ENCODE results near the gene HCST. TPM values are rescaled to one million over a fixed set of nuclear protein-coding genes. Genes with fewer than 3 reads are reported as not detected.
A peak's percentile ranks its signal among the peaks of the same experiment; 100 is the strongest.
"Not testable (repeated sequence)": the region's sequence is repeated elsewhere in the genome, so short reads cannot be mapped to it uniquely, and the experiment has no call there.

HCST gene
- total RNA-seq, 2 experiments from 2014 or later, result 117 to 137 TPM

DNA sequence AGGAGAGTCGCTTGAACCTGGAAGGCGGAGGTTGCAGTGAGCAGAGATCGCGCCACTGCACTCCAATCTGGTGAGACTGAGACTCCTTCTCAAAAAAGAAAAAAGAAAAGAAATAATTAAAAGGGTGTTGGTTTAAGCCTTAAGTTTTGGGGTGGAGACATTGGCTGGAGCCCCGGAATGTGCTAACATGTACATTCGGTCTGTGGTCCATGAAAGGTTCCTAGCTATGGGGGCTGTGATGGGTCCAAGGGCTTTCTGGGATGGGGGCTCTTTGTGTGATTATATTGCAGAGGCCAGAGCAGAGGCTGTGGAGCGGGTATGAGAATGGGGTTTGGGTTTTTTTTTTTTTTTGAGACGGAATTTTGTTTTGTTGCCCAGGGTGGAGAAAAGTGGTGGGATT lies 16.4 kb upstream of the HCST start:
- Mint-ChIP-seq H3K9me3 (no peaks in the 10 kb centered on the region), H3K27me3 (no peaks in the 10 kb centered on the region)
- CTCF ChIA-PET, result no interaction called here

DNA sequence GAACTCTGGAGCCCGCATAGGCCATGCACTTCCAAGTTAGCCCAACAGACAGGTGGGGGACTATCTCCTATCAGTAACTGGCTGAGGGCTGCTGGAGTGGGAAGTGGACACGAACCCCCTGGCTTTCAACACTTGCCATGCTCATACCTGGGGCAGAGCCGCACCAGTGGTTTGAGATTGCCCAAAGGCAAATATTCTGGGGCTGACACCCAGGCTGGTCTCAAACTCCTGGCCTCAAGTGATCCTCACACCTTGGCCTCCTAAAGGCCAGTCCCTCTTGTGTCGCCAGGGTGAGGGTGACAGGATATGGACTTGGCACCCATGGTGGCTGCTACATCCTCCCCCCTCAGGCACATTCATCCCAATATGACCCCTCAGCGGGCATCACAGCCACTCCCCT lies 15.1 kb upstream of the HCST start:
- Mint-ChIP-seq H3K4me3 (no peak overlapping the region), H3K27ac (no peak overlapping the region), H3K27me3 (no peaks in the 10 kb centered on the region), H3K4me1 (peaks cover 11% of the 10 kb centered on the region), H3K36me3 (ENCODE audit: low read depth) (peaks cover 43% of the 10 kb centered on the region), H3K9me3 (no peaks in the 10 kb centered on the region)
- ChIA-PET POLR2A (no interaction called here), CTCF (interaction anchor here (0.6 to 1.5 kb wide), 2 partner anchors 42 to 60 kb away, joined by 3 read pairs; no protein-coding TSS in a partner anchor)
- no peak for DNase-seq

More for the DNA sequence above, 16.4 kb upstream of the HCST start:
- POLR2A ChIA-PET, result no interaction called here
- Mint-ChIP-seq H3K36me3 (ENCODE audit: low read depth) (peaks cover 40% of the 10 kb centered on the region), H3K4me3 (no peak overlapping the region), H3K4me1 (peaks cover 12% of the 10 kb centered on the region), H3K27ac (peak overlapping the region; percentile 55)
- no peak for DNase-seq

DNA sequence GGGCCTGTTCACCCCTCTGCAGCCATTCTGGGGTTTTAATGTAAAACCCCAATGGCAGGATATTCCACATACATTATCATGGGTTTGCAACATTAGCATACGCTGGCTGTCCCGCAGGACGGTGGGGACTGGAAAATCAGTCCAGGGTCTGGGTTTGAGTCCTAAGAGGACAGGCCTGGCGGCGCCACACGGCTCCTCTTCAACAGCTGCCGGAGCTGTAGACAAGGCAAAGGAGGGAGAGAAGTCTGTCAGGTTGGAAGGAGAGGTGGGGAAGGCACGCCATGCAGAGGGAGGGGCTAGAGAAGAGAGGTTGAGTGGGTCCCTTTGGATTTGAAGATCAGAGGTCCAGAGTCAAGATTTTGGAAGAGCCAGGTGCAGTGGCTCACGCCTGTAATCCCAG lies 13.9 kb upstream of the HCST start:
- POLR2A ChIA-PET, result no interaction called here
- no peak overlapping the region for H3K4me3 Mint-ChIP-seq
- H3K36me3 Mint-ChIP-seq (ENCODE audit: low read depth), result peaks cover 53% of the 10 kb centered on the region
- no peak overlapping the region for H3K27ac Mint-ChIP-seq
- H3K4me1 Mint-ChIP-seq, result peaks cover 12% of the 10 kb centered on the region
- CTCF ChIA-PET, result interaction anchor here (1.0 to 1.5 kb wide), 2 partner anchors 10 to 41 kb away, joined by 3 read pairs; no protein-coding TSS in a partner anchor
- H3K27me3 Mint-ChIP-seq, result no peaks in the 10 kb centered on the region
- H3K9me3 Mint-ChIP-seq, result no peaks in the 10 kb centered on the region
- DNase-seq, result no peak

DNA sequence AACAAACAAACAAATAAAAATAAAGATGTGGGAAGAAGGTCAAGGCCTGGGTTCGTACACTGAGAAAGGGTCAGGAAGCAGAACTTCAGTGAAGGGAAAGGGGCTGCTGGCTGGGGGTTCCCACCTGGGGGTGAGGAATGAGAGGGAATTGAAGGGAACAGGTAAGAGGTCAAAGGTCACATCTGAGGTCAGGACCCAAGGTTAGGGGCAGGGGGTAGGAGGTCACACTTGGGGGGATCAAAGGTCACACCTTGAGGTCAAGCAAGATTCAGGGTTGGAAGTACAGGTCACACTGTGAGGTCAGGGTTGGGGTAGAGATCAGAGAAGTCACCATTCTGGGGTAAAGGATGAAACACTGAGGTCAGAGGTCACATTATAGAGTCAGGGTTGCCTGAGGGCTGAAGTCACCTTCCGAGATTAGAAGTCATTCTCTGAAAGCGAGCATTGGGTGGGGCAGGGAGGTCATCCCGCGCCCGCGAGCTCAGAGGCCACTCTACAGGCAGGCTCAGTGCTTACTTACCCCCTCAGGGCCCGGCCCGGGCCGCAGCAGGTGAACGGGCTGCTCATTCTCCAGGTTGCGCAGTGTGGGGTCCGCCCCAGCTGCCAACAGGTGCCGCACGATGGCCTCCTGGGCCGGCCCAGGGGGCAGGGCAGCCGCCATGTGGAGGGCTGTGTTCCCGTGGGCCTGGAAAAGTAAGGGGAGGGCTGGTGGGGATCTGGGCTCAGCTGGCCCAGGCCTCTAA lies 12.8 kb upstream of the HCST start:
- Mint-ChIP-seq H3K27me3 (no peaks in the 10 kb centered on the region), H3K4me1 (peaks cover 12% of the 10 kb centered on the region), H3K4me3 (no peak overlapping the region), H3K36me3 (ENCODE audit: low read depth) (peaks cover 58% of the 10 kb centered on the region), H3K27ac (no peak overlapping the region), H3K9me3 (no peaks in the 10 kb centered on the region)
- POLR2A ChIA-PET, result no interaction called here
- no peak for DNase-seq
- CTCF ChIA-PET, result no interaction called here

DNA sequence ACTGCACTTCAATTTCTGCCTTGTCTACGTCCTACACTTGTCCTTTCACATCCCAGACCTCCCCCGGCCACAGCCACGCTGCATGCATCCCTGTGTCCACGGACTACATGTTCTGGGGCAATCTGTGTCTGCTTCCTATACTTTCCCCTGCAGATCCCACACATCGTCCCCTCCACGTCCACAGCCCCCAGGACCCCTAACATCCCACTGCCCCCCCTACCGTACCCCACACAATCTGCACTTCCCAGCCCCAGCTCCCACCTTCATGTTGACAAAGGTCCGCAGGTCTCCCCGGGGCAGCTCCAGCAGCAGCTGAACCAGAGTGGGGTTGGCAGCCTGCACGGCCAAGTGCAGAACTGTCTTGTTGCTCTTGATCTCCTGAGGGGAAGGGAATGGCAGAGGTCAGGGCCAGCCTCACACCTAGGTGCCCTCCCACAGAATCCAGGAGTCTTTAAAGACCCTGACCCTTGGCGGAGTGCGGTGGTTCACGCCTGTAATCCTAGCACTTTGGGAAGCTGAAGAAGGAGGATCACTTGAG lies 12.1 kb upstream of the HCST start:
- Mint-ChIP-seq H3K4me3 (no peak overlapping the region), H3K27ac (no peak overlapping the region), H3K4me1 (peaks cover 14% of the 10 kb centered on the region), H3K9me3 (no peaks in the 10 kb centered on the region), H3K27me3 (no peaks in the 10 kb centered on the region), H3K36me3 (ENCODE audit: low read depth) (peaks cover 61% of the 10 kb centered on the region)
- ChIA-PET CTCF (no interaction called here), POLR2A (no interaction called here)
- DNase-seq, result no peak

DNA sequence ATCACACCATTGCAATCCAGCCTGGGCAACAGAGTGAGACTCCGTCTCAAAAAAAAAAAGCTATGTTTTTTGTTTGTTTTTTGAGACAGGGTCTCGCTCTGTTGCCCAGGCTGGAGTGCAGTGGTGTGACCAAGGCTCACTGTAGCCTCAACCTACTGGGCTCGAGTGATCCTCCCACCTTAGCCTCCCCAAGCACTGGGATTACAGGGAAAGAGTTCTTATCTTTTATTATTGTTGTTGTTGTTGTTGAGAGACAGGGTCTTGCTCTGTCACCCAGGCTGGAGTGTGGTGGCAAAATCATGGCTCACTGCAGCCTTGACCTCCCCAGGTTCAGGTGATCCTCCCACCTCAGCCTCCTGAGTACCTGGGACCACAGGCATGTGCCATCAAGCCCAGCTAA lies 10.5 kb upstream of the HCST start:
- POLR2A ChIA-PET, result not testable (repeated sequence)

DNA sequence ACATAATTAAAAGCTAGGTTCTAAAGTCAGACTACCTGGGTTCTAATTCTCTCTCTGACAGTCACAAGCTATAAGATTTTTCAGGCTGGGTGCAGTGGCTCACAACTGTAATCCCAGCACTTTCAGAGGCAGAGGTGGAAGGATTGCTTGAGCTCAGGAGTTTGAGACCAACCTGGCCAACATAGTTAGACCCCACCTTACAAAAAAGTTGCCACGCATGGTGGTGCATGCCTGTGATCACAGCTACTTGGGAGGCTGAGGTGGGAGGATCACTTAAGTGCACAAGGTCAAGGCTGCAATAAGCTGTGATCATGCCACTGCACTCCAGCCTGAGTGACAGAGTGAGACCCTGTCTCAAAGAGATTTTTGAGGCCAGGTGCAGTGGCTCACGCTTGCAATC lies 8.0 kb upstream of the HCST start:
- peaks cover 57% of the 10 kb centered on the region for H3K36me3 Mint-ChIP-seq (ENCODE audit: low read depth)
- POLR2A ChIA-PET, result no interaction called here

More for the DNA sequence above, 10.5 kb upstream of the HCST start:
- not testable (repeated sequence) for H3K27ac Mint-ChIP-seq, H3K4me3 Mint-ChIP-seq, H3K27me3 Mint-ChIP-seq, H3K9me3 Mint-ChIP-seq, DNase-seq
- CTCF ChIA-PET, result interaction anchor here (4.0 kb wide), 1 partner anchor 9 kb away, joined by 23 read pairs; no protein-coding TSS in a partner anchor
- Mint-ChIP-seq H3K36me3 (ENCODE audit: low read depth) (peaks cover 59% of the 10 kb centered on the region), H3K4me1 (peaks cover 22% of the 10 kb centered on the region)

DNA sequence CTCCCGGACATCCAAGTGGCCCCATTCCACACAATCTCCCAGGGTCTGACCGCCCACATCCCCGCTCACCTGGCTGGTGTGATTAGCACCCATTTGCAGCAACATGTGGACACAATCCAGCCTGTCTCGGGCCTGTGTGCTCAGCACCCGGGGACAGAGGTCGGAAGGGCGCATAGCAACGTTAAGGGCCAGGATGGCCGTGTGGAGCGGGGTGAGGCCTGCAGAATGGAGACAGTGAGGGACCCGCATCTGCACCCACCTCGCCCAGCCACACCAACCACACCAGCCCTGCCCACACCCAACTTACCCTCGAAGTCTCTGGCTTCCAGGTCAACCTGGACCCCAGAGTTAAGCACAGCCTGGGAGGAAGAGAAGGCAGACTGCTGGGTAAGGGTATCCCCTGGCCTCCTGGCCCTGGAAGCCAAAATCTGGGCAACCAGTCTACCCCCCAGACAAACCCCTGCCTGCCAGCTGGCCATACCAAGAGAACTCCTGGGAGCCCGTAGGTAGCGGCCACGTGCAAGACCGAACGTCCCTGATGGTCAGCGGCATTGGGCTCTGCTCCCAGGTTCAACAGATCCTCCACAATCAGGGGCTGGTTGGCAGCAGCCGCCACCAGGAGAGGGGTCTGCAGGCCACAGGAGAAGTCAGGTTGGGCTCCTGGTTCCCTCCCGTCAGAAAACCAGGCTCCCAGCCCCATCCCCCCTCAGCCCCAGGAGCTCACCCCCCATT lies 6.3 kb upstream of the HCST start:
- no peak overlapping the region for H3K4me3 Mint-ChIP-seq
- no peaks in the 10 kb centered on the region for H3K9me3 Mint-ChIP-seq
- no peak overlapping the region for H3K27ac Mint-ChIP-seq
- H3K4me1 Mint-ChIP-seq, result peaks cover 28% of the 10 kb centered on the region
- no peaks in the 10 kb centered on the region for H3K27me3 Mint-ChIP-seq
- ChIA-PET POLR2A (no interaction called here), CTCF (no interaction called here)
- peaks cover 46% of the 10 kb centered on the region for H3K36me3 Mint-ChIP-seq (ENCODE audit: low read depth)
- no peak for DNase-seq

More for the DNA sequence above, 8.0 kb upstream of the HCST start:
- no peaks in the 10 kb centered on the region for H3K27me3 Mint-ChIP-seq
- H3K27ac Mint-ChIP-seq, result no peak overlapping the region
- peaks cover 25% of the 10 kb centered on the region for H3K4me1 Mint-ChIP-seq
- DNase-seq, result no peak
- CTCF ChIA-PET, result interaction anchor here (1.0 to 4.0 kb wide), 4 partner anchors 12 to 37 kb away, joined by 3 to 23 read pairs (median 4); no protein-coding TSS in a partner anchor
- no peak overlapping the region for H3K4me3 Mint-ChIP-seq
- no peaks in the 10 kb centered on the region for H3K9me3 Mint-ChIP-seq

DNA sequence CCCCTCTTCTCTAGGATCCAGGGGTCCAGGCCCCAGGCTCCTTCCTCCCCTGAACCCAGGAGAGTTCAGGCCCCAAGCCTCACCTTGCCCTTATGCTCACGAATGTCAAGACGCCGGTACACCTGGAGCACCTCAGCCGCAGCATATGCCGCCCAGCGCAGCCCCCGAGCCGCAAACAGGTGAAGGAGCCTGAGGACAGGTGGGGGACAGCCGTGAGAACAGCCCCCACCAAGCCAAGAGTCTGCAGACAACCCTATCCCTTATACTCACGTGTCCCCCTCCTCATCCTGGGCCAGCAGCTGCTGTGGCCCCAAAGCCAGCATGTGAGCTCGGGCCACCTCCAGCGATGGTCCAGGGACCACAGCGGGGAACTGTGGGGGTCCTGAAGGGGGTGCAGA lies 5.7 kb upstream of the HCST start:
- DNase-seq, result no peak
- Mint-ChIP-seq H3K27ac (peak overlapping the region; percentile 13), H3K4me1 (peaks cover 31% of the 10 kb centered on the region), H3K9me3 (no peaks in the 10 kb centered on the region), H3K36me3 (ENCODE audit: low read depth) (peaks cover 45% of the 10 kb centered on the region), H3K27me3 (no peaks in the 10 kb centered on the region), H3K4me3 (no peak overlapping the region)
- ChIA-PET POLR2A (no interaction called here), CTCF (no interaction called here)

DNA sequence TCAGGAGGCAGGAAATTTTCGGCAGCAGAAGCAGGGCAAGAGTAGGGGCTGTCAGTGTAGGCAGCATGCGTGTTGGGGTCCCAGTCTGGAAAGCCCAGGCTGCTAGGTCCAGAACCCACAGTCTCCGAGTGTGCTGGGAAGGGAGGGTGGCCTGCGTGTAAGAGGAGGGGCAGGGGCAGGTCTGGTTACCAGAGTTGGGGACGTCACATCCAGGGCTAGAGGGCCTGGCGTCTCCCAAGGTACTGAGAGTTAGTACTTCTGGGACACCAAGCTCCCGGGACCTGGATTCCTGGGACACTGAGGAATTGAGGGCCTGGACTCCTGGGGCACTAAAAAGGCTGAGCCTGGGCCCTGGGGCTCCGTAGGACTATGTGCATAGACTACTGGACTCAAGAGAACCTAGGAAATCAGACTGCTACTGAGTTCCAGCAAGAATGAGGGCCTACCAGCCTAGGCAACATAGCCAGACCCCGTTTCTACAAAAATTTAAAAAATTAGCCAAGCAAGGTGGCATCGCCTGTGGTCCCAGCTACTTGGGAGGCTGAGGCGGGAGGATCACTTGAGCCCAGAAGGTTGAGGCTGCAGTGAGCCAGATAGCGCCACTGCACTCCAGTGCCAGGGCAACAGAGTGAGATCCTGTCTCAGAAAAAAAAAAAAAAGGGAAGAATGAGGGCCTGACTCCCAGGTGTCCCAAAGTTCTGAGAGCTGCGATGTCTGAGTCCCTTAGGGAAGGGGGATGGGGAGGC lies 4.5 kb upstream of the HCST start:
- POLR2A ChIA-PET, result no interaction called here

DNA sequence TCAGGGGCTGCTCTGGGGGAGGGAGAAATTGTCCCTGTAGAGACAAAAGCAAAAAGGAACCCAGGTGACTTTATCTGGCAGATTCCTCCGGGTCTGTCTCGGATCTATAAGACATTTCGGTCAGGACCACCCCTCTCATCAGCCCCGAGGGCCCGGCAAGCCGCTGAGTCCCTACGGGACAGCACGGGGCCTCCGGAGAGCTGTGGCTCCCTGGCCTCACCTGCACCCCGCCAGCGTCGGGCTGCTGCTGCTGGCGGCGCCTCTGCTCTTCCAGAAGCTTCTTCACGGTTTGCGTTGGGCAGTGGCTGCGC lies 3.9 kb upstream of the HCST start:
- peaks cover 40% of the 10 kb centered on the region for H3K36me3 Mint-ChIP-seq (ENCODE audit: low read depth)
- no peak for DNase-seq
- H3K27ac Mint-ChIP-seq, result peak overlapping the region; percentile 97
- H3K27me3 Mint-ChIP-seq, result no peaks in the 10 kb centered on the region
- ChIA-PET POLR2A (no interaction called here), CTCF (interaction anchor here (0.8 to 0.9 kb wide), 2 partner anchors 10 to 16 kb away, joined by 3 to 4 read pairs; no protein-coding TSS in a partner anchor)
- no peaks in the 10 kb centered on the region for H3K9me3 Mint-ChIP-seq
- peak overlapping the region; percentile 94 for H3K4me3 Mint-ChIP-seq
- H3K4me1 Mint-ChIP-seq, result peaks cover 43% of the 10 kb centered on the region

More for the DNA sequence above, 4.5 kb upstream of the HCST start:
- H3K27ac Mint-ChIP-seq, result peak overlapping the region; percentile 80
- H3K9me3 Mint-ChIP-seq, result no peaks in the 10 kb centered on the region
- H3K36me3 Mint-ChIP-seq (ENCODE audit: low read depth), result peaks cover 41% of the 10 kb centered on the region
- H3K27me3 Mint-ChIP-seq, result no peaks in the 10 kb centered on the region
- DNase-seq, result no peak
- H3K4me3 Mint-ChIP-seq, result peak overlapping the region; percentile 94
- CTCF ChIA-PET, result interaction anchor here (0.8 to 0.9 kb wide), 2 partner anchors 9 to 16 kb away, joined by 3 to 4 read pairs; no protein-coding TSS in a partner anchor
- peaks cover 39% of the 10 kb centered on the region for H3K4me1 Mint-ChIP-seq

DNA sequence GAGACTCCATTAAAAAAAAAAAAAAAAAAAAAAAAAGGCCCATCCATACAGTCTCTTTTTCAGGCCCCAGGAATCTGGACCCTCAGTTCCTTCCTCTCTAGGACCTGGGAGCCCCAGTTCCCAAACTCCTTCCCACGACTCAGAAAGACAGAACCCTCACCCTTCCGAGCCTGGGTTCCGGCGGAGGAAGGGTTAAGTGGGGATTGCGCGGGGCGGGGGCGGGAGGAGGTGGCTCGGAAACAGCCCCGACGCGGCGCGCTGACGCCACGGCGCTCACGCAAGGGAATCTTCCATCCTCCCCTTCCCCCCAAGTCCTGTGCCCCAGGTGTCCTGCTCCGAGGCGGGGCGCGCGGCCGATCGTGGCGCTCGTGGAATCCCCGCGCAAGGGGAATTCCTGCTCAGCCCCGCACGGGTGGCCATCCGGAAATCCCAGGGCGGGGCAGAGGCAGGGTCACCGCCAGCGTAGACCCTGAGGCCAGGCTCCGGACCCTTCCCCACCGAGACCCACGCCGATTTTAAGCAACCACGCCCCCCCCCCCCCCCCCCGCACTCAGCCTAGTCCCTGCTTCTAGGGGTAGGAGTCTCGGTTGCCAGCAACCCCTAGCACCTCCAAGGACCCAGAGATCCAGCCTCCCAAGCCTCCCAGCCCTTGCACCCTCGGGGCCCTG lies 2.6 kb upstream of the HCST start:
- Mint-ChIP-seq H3K27ac (peak overlapping the region; percentile 97), H3K4me1 (peaks cover 53% of the 10 kb centered on the region), H3K4me3 (peak overlapping the region; percentile 94), H3K36me3 (ENCODE audit: low read depth) (peaks cover 44% of the 10 kb centered on the region), H3K9me3 (no peaks in the 10 kb centered on the region), H3K27me3 (no peaks in the 10 kb centered on the region)
- DNase-seq, result peak; percentile 89
- ChIA-PET CTCF (no interaction called here), POLR2A (no interaction called here)

Data from activated CD4-positive, alpha-beta T cell treated with anti-CD3 and anti-CD28 coated beads, Interleukin-2, amount 10 ng/mL, durations not matched to agents 7 days and 5 days (primary cell).